Stimulated activated naive CD8-positive, alpha-beta T cell treated with anti-CD3 and anti-CD28 coated beads, Interleukin-15, Interleukin-2, amounts not matched to agents 100 ng/mL and 50 ng/mL, for 24 hours (primary cell): ENCODE data around the gene CLDND1.
"Not testable (repeated sequence)": the region's sequence is repeated elsewhere in the genome, so short reads cannot be mapped to it uniquely, and the experiment has no call there.

Experiments
- H3K27ac Mint-ChIP-seq: one replicate; pipeline ENCODE4 v1.8.0; 2021; ENCODE audit warnings: mild to moderate bottlenecking, mixed read lengths
- H3K27me3 Mint-ChIP-seq: one replicate; pipeline ENCODE4 v1.8.0; 2021; ENCODE audit warnings: mixed read lengths
- H3K36me3 Mint-ChIP-seq: one replicate; pipeline ENCODE4 v1.8.0; 2021; ENCODE audit warnings: low read depth, mixed read lengths
- H3K4me1 Mint-ChIP-seq: one replicate; pipeline ENCODE4 v1.8.0; 2021; ENCODE audit warnings: low read depth, mixed read lengths
- H3K4me3 Mint-ChIP-seq: one replicate; pipeline ENCODE4 v1.8.0; 2021; ENCODE audit warnings: mild to moderate bottlenecking, mixed read lengths
- H3K9me3 Mint-ChIP-seq: one replicate; pipeline ENCODE4 v1.8.0; 2021; ENCODE audit warnings: mixed read lengths

CLDND1 gene

DNA sequence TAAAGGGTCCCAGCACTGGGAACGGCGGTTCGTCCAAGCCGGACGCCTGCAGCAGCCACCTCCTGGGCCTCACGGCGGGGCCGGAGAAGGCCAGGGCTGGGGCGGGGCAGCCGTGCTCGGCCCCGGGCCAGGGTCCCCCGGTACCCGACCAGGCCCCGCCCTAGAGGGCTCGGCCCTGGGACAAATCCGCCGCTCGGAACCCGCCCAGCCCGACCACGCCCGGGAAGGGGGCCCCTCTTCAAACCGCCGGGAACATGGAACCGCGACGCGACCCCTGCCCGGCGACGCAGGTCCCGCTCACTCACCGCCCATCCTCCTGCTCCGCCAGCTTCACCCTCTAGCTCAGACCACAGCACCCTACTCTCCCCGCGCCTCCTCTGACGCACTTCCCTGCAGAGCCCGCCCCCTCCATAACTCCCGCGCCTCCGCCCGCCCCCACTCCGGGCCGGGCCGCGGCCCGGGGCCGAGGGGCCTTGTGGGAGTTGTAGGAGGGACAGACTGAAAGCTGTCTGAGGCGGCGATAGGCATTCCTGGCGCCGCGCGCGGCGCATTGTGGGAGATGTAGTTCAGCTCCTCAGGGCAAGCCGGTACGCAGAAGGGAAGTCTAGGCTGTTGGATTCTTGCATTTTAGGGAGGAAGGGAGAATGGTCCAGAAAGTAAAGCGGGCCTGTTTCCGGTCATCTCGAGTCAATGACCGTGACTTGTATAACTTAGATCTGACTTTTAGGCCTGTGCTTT, at the start of gene CLDND1:
Gene CLDND1, minus strand, starts transcription at position 359 of the 738 bp plus-strand sequence. CDS start 1,478 bp downstream, outside the sequence.
- H3K36me3 Mint-ChIP-seq, result peaks cover 46% of the 10 kb centered on the region
- H3K9me3 Mint-ChIP-seq, result no peaks in the 10 kb centered on the region
- peak within 1 kb of the TSS; percentile 98 for H3K27ac Mint-ChIP-seq
- H3K27me3 Mint-ChIP-seq, result no peaks in the 10 kb centered on the region
- peak within 1 kb of the TSS; percentile 91 for H3K4me3 Mint-ChIP-seq
- peaks cover 75% of the 10 kb centered on the region for H3K4me1 Mint-ChIP-seq

DNA sequence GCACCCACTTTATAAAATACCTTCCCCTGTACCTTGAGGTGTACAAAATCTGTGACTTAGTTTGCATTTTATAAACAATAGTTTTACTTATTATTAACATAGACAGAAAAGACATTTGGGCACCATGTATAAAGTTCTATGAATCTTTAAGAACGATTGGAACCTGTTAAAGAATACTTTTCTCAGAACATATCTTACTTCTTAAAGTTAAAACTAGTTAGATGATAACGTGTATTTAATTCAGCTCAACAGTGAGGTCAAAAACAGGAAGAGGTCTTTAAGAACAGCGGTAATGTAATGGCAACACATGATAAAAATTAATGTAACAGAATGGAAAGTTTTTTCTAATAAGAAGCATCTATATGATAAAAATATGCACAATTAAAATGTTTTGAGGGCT, 45.7 kb upstream of the CLDND1 start:
- Mint-ChIP-seq H3K27ac (no peak overlapping the region), H3K4me1 (peaks cover 68% of the 10 kb centered on the region), H3K4me3 (no peak overlapping the region), H3K36me3 (peaks cover 4% of the 10 kb centered on the region), H3K9me3 (no peaks in the 10 kb centered on the region), H3K27me3 (no peaks in the 10 kb centered on the region)

DNA sequence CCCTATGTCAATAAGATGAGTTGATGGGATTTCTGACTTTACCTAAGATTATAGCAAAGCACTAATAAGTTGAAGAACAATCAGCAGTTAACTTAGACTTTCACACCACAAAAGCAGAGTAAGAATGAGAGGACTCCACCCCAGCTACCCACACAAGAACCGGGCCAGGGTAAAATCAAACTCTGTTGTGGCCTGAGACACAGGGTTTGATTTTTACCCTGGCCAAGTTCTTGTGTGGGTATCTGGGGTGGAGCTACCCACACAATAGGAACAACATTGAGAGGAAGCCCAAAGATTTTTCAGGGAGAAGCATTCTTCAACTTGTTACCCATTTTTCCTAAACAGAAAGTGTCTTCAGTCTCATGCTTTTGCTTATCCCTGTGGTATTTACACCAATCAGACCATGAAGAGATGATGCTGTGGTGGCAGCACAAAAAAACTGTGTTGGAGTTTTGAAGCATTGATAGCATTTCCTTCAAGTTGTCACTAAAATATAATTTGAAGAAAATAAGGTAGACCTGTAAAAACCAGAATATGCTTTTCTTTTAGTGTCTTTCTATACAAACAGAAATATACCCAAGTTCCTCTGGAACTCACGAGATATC, 45.1 kb upstream of the CLDND1 start:
- peaks cover 68% of the 10 kb centered on the region for H3K4me1 Mint-ChIP-seq
- H3K36me3 Mint-ChIP-seq, result peaks cover 4% of the 10 kb centered on the region
- no peaks in the 10 kb centered on the region for H3K27me3 Mint-ChIP-seq
- H3K27ac Mint-ChIP-seq, result peak overlapping the region; percentile 45
- H3K9me3 Mint-ChIP-seq, result no peaks in the 10 kb centered on the region
- peak overlapping the region; percentile 47 for H3K4me3 Mint-ChIP-seq

GRCh38 chr3:98565843-98566242, 43.1 kb upstream of the CLDND1 start:
- Mint-ChIP-seq H3K9me3 (no peaks in the 10 kb centered on the region), H3K27ac (peak overlapping the region; percentile 72), H3K4me1 (peaks cover 75% of the 10 kb centered on the region), H3K36me3 (peaks cover 4% of the 10 kb centered on the region), H3K27me3 (no peaks in the 10 kb centered on the region), H3K4me3 (no peak overlapping the region)

DNA sequence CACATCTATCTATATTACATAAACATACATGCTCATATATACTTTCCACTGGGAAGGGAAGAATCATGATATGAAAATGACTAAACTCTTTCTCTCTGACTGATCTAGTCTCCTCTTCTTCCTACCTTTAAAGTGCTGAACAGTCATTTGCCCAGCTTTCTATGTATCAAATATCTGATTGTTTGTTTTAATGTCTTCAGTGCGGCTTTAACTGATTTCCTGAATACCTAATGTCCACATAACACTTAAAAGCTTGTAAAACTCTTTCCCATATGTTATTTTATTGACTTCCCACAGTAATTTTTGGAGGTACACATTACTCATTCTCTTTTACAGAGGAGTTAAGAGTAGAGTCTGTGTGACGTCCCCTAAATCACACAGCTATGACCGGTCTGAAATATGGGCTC, 42.5 kb upstream of the CLDND1 start:
- no peaks in the 10 kb centered on the region for H3K27me3 Mint-ChIP-seq
- peak overlapping the region; percentile 17 for H3K4me3 Mint-ChIP-seq
- peaks cover 4% of the 10 kb centered on the region for H3K36me3 Mint-ChIP-seq
- H3K9me3 Mint-ChIP-seq, result no peaks in the 10 kb centered on the region
- peak overlapping the region; percentile 72 for H3K27ac Mint-ChIP-seq
- H3K4me1 Mint-ChIP-seq, result peaks cover 79% of the 10 kb centered on the region

- Mint-ChIP-seq H3K27ac (peak overlapping the region; percentile 94), H3K4me1 (peaks cover 80% of the 10 kb centered on the region), H3K36me3 (peaks cover 4% of the 10 kb centered on the region), H3K4me3 (peak overlapping the region; percentile 72), H3K9me3 (no peaks in the 10 kb centered on the region), H3K27me3 (no peaks in the 10 kb centered on the region)
These were observed 41.7 kb upstream of the CLDND1 start for GRCh38 chr3:98564282-98565005.

DNA sequence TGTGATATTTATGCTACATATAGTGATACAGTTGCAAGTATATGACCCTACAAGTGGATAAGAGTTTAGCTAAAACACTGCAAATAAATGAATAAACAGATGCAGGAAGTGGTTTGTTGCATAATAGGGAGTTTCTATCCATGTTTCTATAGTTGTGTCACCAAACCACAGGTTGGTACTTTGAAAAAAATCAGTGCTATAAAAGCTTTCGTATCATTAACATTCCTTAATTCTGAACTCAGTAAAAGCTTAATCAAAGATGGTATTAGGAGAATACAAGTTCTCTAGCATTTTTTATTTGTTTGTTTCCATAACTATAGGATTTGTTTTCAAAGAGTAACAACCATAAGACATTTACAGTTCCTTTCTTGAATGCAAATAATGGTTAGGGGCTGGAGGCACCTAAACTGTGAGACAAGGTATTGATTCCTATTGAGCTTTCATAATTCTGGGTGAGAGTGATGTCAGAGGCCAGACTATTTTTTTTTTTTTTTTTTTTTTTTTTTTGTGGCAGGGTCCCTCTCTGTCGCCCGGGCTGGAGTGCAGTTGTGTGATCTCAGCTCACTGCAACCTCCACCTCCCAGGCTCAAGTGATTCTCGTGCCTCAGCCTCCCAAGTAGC, 41.1 kb upstream of the CLDND1 start:
- H3K4me3 Mint-ChIP-seq, result peak overlapping the region; percentile 45

DNA sequence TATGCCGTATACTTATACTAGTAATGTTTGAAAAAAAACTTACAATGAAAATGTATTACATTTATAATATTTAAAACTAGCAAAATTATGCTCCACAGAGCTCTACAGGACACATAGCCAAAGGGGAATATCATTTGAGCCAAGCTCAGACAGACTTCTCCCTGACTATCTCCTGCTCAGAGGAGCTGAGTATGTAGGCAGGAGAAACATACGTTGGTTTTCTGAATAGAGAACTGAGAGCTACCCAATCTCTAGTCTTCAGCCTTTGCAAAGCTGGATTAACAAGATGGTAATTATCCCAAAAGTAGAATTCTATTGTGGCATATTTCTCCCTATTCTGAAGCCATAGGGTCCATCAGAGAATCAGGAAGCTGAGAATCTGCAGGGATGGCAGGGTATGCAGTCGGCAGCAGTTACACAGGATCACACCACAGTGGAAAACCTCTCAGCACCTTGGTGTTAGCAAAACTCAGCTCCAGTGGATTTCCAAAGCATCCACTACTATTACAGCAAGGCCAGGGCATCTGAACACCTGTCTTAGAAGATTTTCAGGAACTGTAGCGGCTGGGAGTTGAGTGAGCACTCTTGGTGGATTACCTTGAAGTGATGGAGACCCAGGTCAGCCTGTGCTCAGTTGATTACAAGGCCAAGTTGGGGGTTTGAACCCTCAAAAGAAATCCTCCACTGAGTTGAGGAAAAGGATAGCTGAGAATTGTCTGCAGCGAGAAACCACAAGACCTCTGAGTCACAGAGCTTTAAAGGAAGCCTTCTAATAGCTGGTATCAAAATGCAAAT, 39.2 kb upstream of the CLDND1 start:
- peaks cover 90% of the 10 kb centered on the region for H3K4me1 Mint-ChIP-seq
- H3K27ac Mint-ChIP-seq, result peak overlapping the region; percentile 45
- H3K4me3 Mint-ChIP-seq, result peak overlapping the region; percentile 32
- no peaks in the 10 kb centered on the region for H3K36me3 Mint-ChIP-seq
- H3K9me3 Mint-ChIP-seq, result no peaks in the 10 kb centered on the region
- no peaks in the 10 kb centered on the region for H3K27me3 Mint-ChIP-seq

More for the DNA sequence above, 41.1 kb upstream of the CLDND1 start:
- Mint-ChIP-seq H3K36me3 (no peaks in the 10 kb centered on the region), H3K27ac (peak overlapping the region; percentile 94), H3K9me3 (no peaks in the 10 kb centered on the region), H3K27me3 (no peaks in the 10 kb centered on the region), H3K4me1 (peaks cover 87% of the 10 kb centered on the region)

DNA sequence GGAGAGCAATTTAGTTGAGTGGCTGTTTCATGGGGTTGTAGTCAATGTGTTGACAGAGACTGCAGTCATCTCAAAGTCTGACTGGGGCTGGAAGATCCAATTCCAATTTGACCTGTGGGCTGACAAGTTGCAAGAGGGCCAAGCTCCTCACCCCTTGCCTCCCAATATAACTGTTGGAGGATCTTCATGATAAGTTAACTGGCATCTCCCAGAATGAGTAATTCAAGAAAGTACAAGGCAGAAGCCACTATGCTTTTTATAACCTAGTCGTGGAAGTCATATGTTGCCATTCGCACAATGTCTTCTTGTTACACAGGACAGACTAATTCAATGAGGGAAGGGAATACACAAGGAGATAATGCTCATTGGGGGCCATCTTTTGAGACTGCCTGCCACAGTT, 38.2 kb upstream of the CLDND1 start:
- Mint-ChIP-seq H3K27me3 (no peaks in the 10 kb centered on the region), H3K36me3 (peaks cover 2% of the 10 kb centered on the region), H3K27ac (peak overlapping the region; percentile 62), H3K9me3 (no peaks in the 10 kb centered on the region), H3K4me1 (peaks cover 90% of the 10 kb centered on the region), H3K4me3 (peak overlapping the region; percentile 18)

- not testable (repeated sequence) for H3K36me3 Mint-ChIP-seq, H3K27ac Mint-ChIP-seq, H3K4me3 Mint-ChIP-seq, H3K27me3 Mint-ChIP-seq, H3K9me3 Mint-ChIP-seq
- H3K4me1 Mint-ChIP-seq, result peaks cover 89% of the 10 kb centered on the region
These were observed 37.1 kb upstream of the CLDND1 start for GRCh38 chr3:98559769-98560168.

DNA sequence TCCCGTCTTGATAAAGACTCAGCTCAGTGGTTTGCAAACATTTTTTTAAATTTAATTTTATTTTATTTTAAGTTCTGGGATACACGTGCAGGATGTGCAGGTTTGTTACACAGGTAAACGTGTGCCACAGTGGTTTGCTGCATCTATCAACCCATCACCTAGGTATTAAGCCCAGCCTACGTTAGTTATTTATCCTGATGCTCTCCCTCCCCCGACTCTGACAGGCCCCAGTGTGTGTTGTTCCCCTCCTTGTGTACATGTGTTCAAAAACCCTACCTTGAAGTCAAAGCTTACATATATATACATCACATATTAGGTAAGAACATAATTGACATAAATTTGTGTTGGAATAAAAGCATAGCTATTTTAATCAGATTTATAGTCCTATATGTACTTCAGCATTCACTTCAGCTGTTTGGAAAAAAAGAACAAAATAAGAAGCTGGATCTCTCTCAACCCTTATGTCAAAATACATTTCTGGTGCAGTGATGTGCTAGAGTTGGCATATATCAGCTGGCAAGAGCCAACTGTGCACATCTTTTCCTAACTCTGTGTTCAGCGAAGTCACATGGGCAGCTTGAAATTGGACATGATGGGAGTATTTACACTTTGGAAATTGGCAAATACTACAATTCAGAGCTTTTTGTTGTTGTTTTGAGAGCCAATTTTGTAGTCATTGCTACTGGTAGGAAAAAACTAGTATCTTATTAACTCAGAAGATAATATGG, 35.6 kb upstream of the CLDND1 start:
- peak overlapping the region; percentile 99 for H3K27ac Mint-ChIP-seq

DNA sequence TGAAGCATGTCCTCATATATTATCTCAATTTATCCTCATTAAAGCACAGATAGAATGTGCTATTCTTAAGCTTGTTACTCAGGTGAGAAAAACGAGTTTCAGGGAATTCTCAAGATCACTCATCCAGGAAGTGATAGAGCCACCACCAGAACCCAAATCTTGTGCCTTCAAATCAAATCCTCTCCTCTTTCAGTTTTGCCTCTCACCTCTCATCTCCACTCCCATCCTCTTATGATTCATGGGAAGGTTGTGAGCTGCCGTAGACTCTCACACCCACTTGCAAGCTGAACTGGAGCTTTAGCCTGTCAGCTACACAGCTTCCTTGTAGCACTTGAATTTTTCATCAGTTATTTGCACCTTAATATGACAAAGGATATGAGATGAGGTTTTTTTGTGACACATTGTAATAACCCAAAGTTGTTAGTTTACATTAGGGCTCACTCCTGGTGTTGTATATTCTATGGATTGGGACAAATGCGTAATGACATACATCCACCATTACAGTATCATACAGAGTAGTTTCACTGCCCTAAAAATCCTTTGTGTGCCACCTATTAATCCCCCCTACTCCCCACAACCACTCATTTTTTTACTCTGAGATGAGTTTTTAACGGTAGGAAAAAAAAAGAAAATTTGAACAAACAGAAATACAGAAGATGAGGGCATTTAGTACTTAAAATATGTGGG, 34.8 kb upstream of the CLDND1 start:
- Mint-ChIP-seq H3K36me3 (peaks cover 4% of the 10 kb centered on the region), H3K4me3 (peak overlapping the region; percentile 71), H3K4me1 (peaks cover 87% of the 10 kb centered on the region), H3K27ac (peak overlapping the region; percentile 99), H3K27me3 (no peaks in the 10 kb centered on the region), H3K9me3 (no peaks in the 10 kb centered on the region)

More for the DNA sequence above, 35.6 kb upstream of the CLDND1 start:
- Mint-ChIP-seq H3K36me3 (peaks cover 4% of the 10 kb centered on the region), H3K27me3 (no peaks in the 10 kb centered on the region), H3K4me3 (peak overlapping the region; percentile 71), H3K4me1 (peaks cover 87% of the 10 kb centered on the region), H3K9me3 (no peaks in the 10 kb centered on the region)
